RPMI7951 (cell line): ENCODE data around the gene PFDN2. TPM values are rescaled to one million over a fixed set of nuclear protein-coding genes. Genes with fewer than 3 reads are reported as not detected.
"Not testable (repeated sequence)": the region's sequence is repeated elsewhere in the genome, so short reads cannot be mapped to it uniquely, and the experiment has no call there.

Experiments
- DNase-seq: peaks from one replicate; pipeline ENCODE4 v3.0.0-alpha.2; 2012; ENCODE audit warnings: low read depth
- total RNA-seq: library from RNA; depleted of rRNA; stranded (reverse); fragments of >200 nt; shearing (Covaris generic); gene quantifications from 2 replicates; pipeline ENCODE4 v1.2.3, GENCODE V29; 2014

PFDN2 gene
- total RNA-seq, 1 experiment from 2014 or later, result 94.4 TPM

GRCh38 chr1:161080441-161081405 is 37.1 kb downstream of the PFDN2 start:
- no peak for DNase-seq

- DNase-seq, result no peak
Observed at GRCh38 chr1:161079436-161080110, 38.3 kb downstream of the PFDN2 start.

GRCh38 chr1:161077426-161077825 is 40.4 kb downstream of the PFDN2 start:
- DNase-seq, result no peak

GRCh38 chr1:161076410-161076809 is 41.4 kb downstream of the PFDN2 start:
- no peak for DNase-seq

GRCh38 chr1:161074676-161075368 is 43.0 kb downstream of the PFDN2 start:
- DNase-seq, result no peak

- DNase-seq, result no peak
Observed at GRCh38 chr1:161073474-161074121, 44.2 kb downstream of the PFDN2 start.

- no peak for DNase-seq
Observed at GRCh38 chr1:161072751-161073449, 44.9 kb downstream of the PFDN2 start.

GRCh38 chr1:161071886-161072371 is 45.9 kb downstream of the PFDN2 start:
- DNase-seq, result peak; percentile 40

- DNase-seq, result no peak
Observed at GRCh38 chr1:161070761-161071160, 47.1 kb downstream of the PFDN2 start.

- DNase-seq, result no peak
Observed at GRCh38 chr1:161069731-161070270, 48.0 kb downstream of the PFDN2 start, which contains the start of gene ARHGAP30. ARHGAP30 (minus strand) TSS chr1:161069891; CDS start chr1:161069624, 267 bp downstream.

- no peak for DNase-seq
Observed at GRCh38 chr1:161069241-161069640, 48.6 kb downstream of the PFDN2 start.

GRCh38 chr1:161068306-161069234 is 49.3 kb downstream of the PFDN2 start:
- DNase-seq, result no peak

GRCh38 chr1:161066694-161067093 is 51.1 kb downstream of the PFDN2 start:
- no peak for DNase-seq

- DNase-seq, result not testable (repeated sequence)
Observed at GRCh38 chr1:161065681-161066080, 52.2 kb downstream of the PFDN2 start.

GRCh38 chr1:161063936-161064335 is 53.9 kb downstream of the PFDN2 start:
- DNase-seq, result not testable (repeated sequence)

GRCh38 chr1:161061419-161061818 is 56.4 kb downstream of the PFDN2 start:
- no peak for DNase-seq

- DNase-seq, result no peak
Observed at GRCh38 chr1:161059293-161059692, 58.5 kb downstream of the PFDN2 start.

- no peak for DNase-seq
Observed at GRCh38 chr1:161054805-161055204, 63.0 kb downstream of the PFDN2 start.

- no peak for DNase-seq
Observed at GRCh38 chr1:161054232-161054631, 63.6 kb downstream of the PFDN2 start.
